NCI-H446 treated with DMSO at 0.1 percent for 48 hours (cell line): ENCODE data around the gene SAMD3.
"Not testable (repeated sequence)": the region's sequence is repeated elsewhere in the genome, so short reads cannot be mapped to it uniquely, and the experiment has no call there.

Experiments
- DNase-seq: peaks from one replicate; lab custom pipeline; 2025; lab: John Stamatoyannopoulos, UW

The SAMD3 gene

GRCh38 chr6:130173377-130174004 lies 49.3 kb downstream of the SAMD3 start:
- DNase-seq = not testable (repeated sequence)

- not testable (repeated sequence) for DNase-seq
Measured at GRCh38 chr6:130170160-130170559, 52.6 kb downstream of the SAMD3 start.

- no peak for DNase-seq
Measured at GRCh38 chr6:130167655-130168054, 55.1 kb downstream of the SAMD3 start.

- no peak for DNase-seq
Measured at GRCh38 chr6:130164251-130164650, 58.5 kb downstream of the SAMD3 start.

- DNase-seq = no peak
Measured at GRCh38 chr6:130163266-130163665, 59.5 kb downstream of the SAMD3 start.

- no peak for DNase-seq
Measured at GRCh38 chr6:130162421-130162820, 60.3 kb downstream of the SAMD3 start.

GRCh38 chr6:130161683-130162404 lies 60.9 kb downstream of the SAMD3 start:
- DNase-seq = no peak

GRCh38 chr6:130159956-130160355 lies 62.8 kb downstream of the SAMD3 start:
- DNase-seq = peak; percentile 2

GRCh38 chr6:130158548-130158947 lies 64.2 kb downstream of the SAMD3 start:
- no peak for DNase-seq

- no peak for DNase-seq
Measured at GRCh38 chr6:130158056-130158455, 64.7 kb downstream of the SAMD3 start.

- no peak for DNase-seq
Measured at GRCh38 chr6:130156908-130157307, 65.8 kb downstream of the SAMD3 start.

- DNase-seq = no peak
Measured at GRCh38 chr6:130152908-130153510, 69.7 kb downstream of the SAMD3 start.

GRCh38 chr6:130150906-130151305 lies 71.8 kb downstream of the SAMD3 start:
- DNase-seq = no peak

GRCh38 chr6:130149016-130149415 lies 73.7 kb downstream of the SAMD3 start:
- DNase-seq = not testable (repeated sequence)

- DNase-seq = no peak
Measured at GRCh38 chr6:130148181-130148580, 74.6 kb downstream of the SAMD3 start.

- DNase-seq = no peak
Measured at GRCh38 chr6:130147111-130147510, 75.6 kb downstream of the SAMD3 start.

- no peak for DNase-seq
Measured at GRCh38 chr6:130143709-130144108, 79.0 kb downstream of the SAMD3 start.

GRCh38 chr6:130140084-130140483 lies 82.7 kb downstream of the SAMD3 start:
- no peak for DNase-seq

GRCh38 chr6:130138909-130139242 lies 83.9 kb downstream of the SAMD3 start:
- DNase-seq = no peak

- no peak for DNase-seq
Measured at GRCh38 chr6:130138116-130138908, 84.4 kb downstream of the SAMD3 start.

GRCh38 chr6:130136798-130137197 lies 86.0 kb downstream of the SAMD3 start:
- no peak for DNase-seq

- DNase-seq = no peak
Measured at GRCh38 chr6:130134582-130134981, 88.2 kb downstream of the SAMD3 start.

GRCh38 chr6:130132286-130132701 lies 90.5 kb downstream of the SAMD3 start:
- no peak for DNase-seq
